Sciatic nerve (tissue), 2 donors: ENCODE measurements around the gene KIF27. TPM values are rescaled to one million over a fixed set of nuclear protein-coding genes. Genes with fewer than 3 reads are reported as not detected.
"Not testable (repeated sequence)": the region's sequence is repeated elsewhere in the genome, so short reads cannot be mapped to it uniquely, and the experiment has no call there.

Source experiments
- ATAC-seq: fragments of 200-7000 bp; cut with Tn5 transposase; one replicate; pipeline ENCODE4 v1.9.1; 2020; ENCODE audit warnings: mild to moderate bottlenecking, moderate library complexity
- DNase-seq: peaks from one replicate; pipeline ENCODE4 v3.0.0-alpha.2; 2020; ENCODE audit warnings: low spot score
- intact Hi-C: fragments of 100-400 bp; cut with DNase I; formaldehyde crosslinking; loops from one replicate; pipeline ENCODE4 v1.14.2; 2022
- microRNA-seq: library from miRNA; unstranded; fragments of <30 nt; microRNA quantifications from one replicate; pipeline ENCODE4 v1.2.0, GENCODE V29; 2020
- total RNA-seq: library from RNA; stranded (reverse); fragmentation: NEBNext Ultra II Directional; extraction: Animal tissue kit (Norgen Biotek cat#: 25700); gene quantifications from one replicate; pipeline ENCODE4 v1.2.1, GENCODE V29; 2021
- donor health status: DM: no; HTN: no; CAD: no.
- donor health status: DM: no; HTN: no; CAD: no.

KIF27 gene
- total RNA-seq, 1 donor from 2014 or later: 10.7 TPM

DNA sequence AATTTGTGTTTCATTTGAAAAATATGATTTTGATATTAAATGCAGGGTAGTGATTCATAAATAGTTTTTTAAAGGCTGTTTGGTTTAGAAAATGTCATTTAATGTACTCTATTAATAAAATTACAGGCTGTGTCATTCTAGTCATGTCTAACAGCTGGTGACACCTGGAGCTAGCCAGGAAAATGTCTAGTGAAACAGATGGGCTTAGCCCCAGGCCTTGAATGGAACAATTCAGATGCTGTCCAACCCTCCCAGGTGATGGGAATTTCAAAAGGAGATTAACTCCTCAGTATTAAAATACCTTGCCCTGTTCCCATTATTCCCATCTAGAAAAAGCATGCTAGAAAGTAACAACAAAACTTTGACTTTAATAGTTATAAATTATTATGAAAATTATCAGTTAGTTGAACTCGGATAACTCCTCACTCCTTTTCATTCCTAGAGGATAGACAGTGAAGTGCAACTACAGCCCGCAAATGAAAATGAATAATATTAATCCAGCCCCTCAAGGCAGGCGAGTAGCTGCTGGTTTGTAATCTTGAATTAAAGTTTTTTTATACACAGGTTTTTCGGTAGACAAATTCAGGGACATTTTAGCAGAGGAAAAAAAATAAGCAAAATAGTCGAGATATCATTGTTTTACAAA lies 90.7 kb downstream of the KIF27 start:
- DNase-seq, ATAC-seq, intact Hi-C loops: not testable (repeated sequence)

GRCh38 chr9:83824986-83825623 lies 96.1 kb downstream of the KIF27 start:
- ATAC-seq, intact Hi-C loops, DNase-seq: not testable (repeated sequence)

GRCh38 chr9:83817356-83818278 lies 103.6 kb downstream of the KIF27 start, which contains the start of gene GKAP1:
TSS of gene GKAP1 (minus strand) at chr9:83817769. CDS start at chr9:83806517, 11,252 bp downstream.
- ATAC-seq (peak; percentile 90), DNase-seq (peak; percentile 80)
- intact Hi-C loops: not testable (repeated sequence)

GRCh38 chr9:83817011-83817355 lies 104.2 kb downstream of the KIF27 start:
- peak; percentile 63 for DNase-seq
- intact Hi-C loops, ATAC-seq: not testable (repeated sequence)

DNA sequence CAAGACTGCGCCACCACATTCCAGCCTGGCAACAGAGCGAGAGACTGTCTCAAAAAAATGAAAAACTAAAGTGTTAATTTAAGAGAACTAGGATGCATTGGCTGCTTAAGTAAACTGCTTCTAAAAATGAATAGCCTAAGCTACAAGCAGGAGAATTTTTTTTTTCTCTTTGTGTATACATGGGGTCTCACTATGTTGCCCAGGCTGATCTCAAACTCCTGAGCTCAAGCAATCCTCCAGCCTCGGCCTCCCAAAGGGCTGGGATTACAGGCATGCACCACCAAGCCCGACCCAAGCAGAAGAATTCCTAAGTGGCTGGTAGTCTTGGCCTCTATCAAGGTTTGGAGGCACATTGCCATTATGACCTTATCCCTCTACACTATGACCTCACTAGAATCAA lies 106.1 kb downstream of the KIF27 start:
- ATAC-seq, DNase-seq, intact Hi-C loops: not testable (repeated sequence)

DNA sequence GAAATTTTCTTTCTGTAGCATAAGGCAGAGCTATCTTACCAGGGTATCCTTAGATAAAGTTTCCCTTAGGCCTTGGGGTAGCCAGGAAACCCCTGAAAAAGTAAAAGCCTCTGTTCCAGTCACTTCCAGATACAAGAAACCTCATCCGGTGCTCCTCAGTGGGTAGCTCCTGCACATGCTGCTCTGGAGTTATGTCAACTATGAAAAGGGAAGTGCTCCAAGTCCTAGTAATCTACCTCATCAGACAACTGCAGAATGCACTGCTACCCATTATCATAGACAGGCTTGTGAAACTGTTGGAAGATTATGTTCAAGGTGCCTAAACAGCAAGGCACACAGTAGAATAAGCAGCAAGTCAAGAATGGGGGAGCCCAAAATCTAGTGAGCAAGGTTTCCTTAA lies 112.0 kb downstream of the KIF27 start:
- DNase-seq, ATAC-seq, intact Hi-C loops: not testable (repeated sequence)

- intact Hi-C loops, ATAC-seq, DNase-seq: not testable (repeated sequence)
Measured at GRCh38 chr9:83804454-83804853, 116.8 kb downstream of the KIF27 start.

DNA sequence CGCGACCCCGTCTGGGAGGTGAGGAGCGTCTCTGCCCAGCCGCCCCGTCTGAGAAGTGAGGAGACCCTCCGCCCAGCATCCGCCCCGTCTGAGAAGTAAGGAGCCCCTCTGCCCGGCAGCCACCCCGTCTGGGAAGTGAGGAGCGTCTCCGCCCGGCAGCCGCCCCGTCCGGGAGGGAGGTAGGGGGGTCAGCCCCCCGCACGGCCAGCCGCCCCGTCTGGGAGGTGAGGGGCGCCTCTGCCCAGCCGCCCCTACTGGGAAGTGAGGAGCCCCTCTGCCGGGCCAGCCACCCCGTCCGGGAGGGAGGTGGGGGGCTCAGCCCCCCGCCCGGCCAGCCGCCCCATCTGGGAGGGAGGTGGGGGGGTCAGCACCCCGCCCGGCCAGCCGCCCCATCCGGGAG lies 117.3 kb downstream of the KIF27 start:
- intact Hi-C loops, DNase-seq, ATAC-seq: not testable (repeated sequence)

GRCh38 chr9:83800236-83801033 lies 120.8 kb downstream of the KIF27 start:
- ATAC-seq (no peak), DNase-seq (no peak)
- intact Hi-C loops: no loop called here

GRCh38 chr9:83794051-83794450 lies 127.2 kb downstream of the KIF27 start:
- DNase-seq: no peak
- ATAC-seq: no peak
- intact Hi-C loops: no loop called here

- ATAC-seq (no peak), DNase-seq (no peak)
- intact Hi-C loops: no loop called here
Measured at GRCh38 chr9:83792746-83793145, 128.5 kb downstream of the KIF27 start.

Small RNA genes within 50 kb of the gene (microRNA-seq; reads per million reads assigned to microRNA genes)
- 17.7 reads per million, percentile 31 among the genes with 10 or more reads in this experiment for gene MIR7-1

Other genes with a start within 250 kb of the KIF27 start
- gene UBQLN1, start 213.5 kb downstream of the KIF27 start, total RNA-seq: 88.0 TPM
- gene GKAP1, start 103.7 kb downstream of the KIF27 start, total RNA-seq: 11.5 TPM
- 425 TPM for gene HNRNPK, start 58.8 kb upstream of the KIF27 start, total RNA-seq
- 5.3 TPM for gene RMI1, start 59.4 kb upstream of the KIF27 start, total RNA-seq